ENCODE data around the gene HOXA3. TPM values are rescaled to one million over a fixed set of nuclear protein-coding genes. Genes with fewer than 3 reads are reported as not detected.

HOXA3 gene
- total RNA-seq, 1 donor from 2014 or later: 3.7 TPM

- Histone ChIP-seq H3K9ac (ENCODE audit: low read depth in 1 of 3, low read length in 3 of 3) (peak overlapping the region; percentile 71 to 79 (median 72)), H3K27ac (ENCODE audit: low read depth, low read length) (peak overlapping the region; percentile 88), H3K36me3 (ENCODE audit: control insufficient read depth in 3 of 3, insufficient read depth in 3 of 3, low read length in 3 of 3) (peaks cover 0 to 4% (median 0%) of the 10 kb centered on the region in 3 donors), H3K4me3 (ENCODE audit: low read length in 3 of 3) (peak overlapping the region; percentile 71 to 77 (median 71)), H3K9me3 (ENCODE audit: control insufficient read depth in 3 of 3, low read length in 3 of 3) (no peaks in the 10 kb centered on the region), H3K4me1 (ENCODE audit: control insufficient read depth in 3 of 3, insufficient read depth in 3 of 3, low read length in 3 of 3) (peaks cover 30 to 39% (median 34%) of the 10 kb centered on the region in 3 donors), H3K27me3 (ENCODE audit: control insufficient read depth in 3 of 3, insufficient read depth in 3 of 3, low read length in 3 of 3) (no peaks in the 10 kb centered on the region)
Measured at GRCh38 chr7:27112955-27113949, 39.1 kb downstream of the HOXA3 start.

- Histone ChIP-seq H3K4me3 (ENCODE audit: low read length in 3 of 3) (peak overlapping the region in 1 of 3 donors; percentile 77), H3K27me3 (ENCODE audit: control insufficient read depth in 3 of 3, insufficient read depth in 3 of 3, low read length in 3 of 3) (no peaks in the 10 kb centered on the region)
Measured at GRCh38 chr7:27112361-27112760, 40.0 kb downstream of the HOXA3 start.

DNA sequence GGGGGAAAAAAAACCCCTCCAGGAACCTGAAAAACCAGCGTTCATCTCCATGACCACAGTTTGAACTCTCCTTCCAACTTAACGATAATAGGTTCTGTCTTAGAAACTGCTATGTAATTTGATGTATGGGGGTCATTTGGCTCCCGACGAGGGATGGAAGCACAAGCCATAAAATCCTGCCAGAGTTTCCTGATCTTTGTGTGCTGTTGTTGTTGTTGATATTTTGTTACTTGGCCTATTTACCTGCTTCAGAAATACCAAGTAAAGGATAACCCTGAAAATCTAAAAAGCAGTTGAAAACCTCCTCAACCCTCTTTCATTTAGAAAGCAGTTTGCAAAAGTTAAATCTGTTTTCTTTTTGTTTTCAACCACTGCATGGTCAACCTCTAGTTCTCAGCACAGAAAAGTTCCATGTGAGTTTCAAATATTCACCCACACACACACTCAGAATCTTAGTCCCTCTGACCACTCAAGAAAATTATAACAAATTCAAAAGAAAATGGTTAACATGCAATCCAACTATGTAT, 40.6 kb downstream of the HOXA3 start:
- no peaks in the 10 kb centered on the region for H3K9me3 ChIP-seq (ENCODE audit: control insufficient read depth in 3 of 3, low read length in 3 of 3)
- no peaks in the 10 kb centered on the region for H3K27me3 ChIP-seq (ENCODE audit: control insufficient read depth in 3 of 3, insufficient read depth in 3 of 3, low read length in 3 of 3)
- peak overlapping the region; percentile 77 for H3K27ac ChIP-seq (ENCODE audit: low read depth, low read length)
- H3K4me3 ChIP-seq (ENCODE audit: low read length in 3 of 3): no peak overlapping the region
- peaks cover 0 to 4% (median 0%) of the 10 kb centered on the region in 3 donors for H3K36me3 ChIP-seq (ENCODE audit: control insufficient read depth in 3 of 3, insufficient read depth in 3 of 3, low read length in 3 of 3)
- no peak overlapping the region for H3K9ac ChIP-seq (ENCODE audit: low read depth in 1 of 3, low read length in 3 of 3)
- H3K4me1 ChIP-seq (ENCODE audit: control insufficient read depth in 3 of 3, insufficient read depth in 3 of 3, low read length in 3 of 3): peaks cover 27 to 38% (median 35%) of the 10 kb centered on the region in 3 donors

More at GRCh38 chr7:27112361-27112760, 40.0 kb downstream of the HOXA3 start:
- Histone ChIP-seq H3K27ac (ENCODE audit: low read depth, low read length) (peak overlapping the region; percentile 77), H3K9me3 (ENCODE audit: control insufficient read depth in 3 of 3, low read length in 3 of 3) (no peaks in the 10 kb centered on the region), H3K4me1 (ENCODE audit: control insufficient read depth in 3 of 3, insufficient read depth in 3 of 3, low read length in 3 of 3) (peaks cover 28 to 38% (median 34%) of the 10 kb centered on the region in 3 donors), H3K9ac (ENCODE audit: low read depth in 1 of 3, low read length in 3 of 3) (no peak overlapping the region), H3K36me3 (ENCODE audit: control insufficient read depth in 3 of 3, insufficient read depth in 3 of 3, low read length in 3 of 3) (peaks cover 0 to 4% (median 0%) of the 10 kb centered on the region in 3 donors)

DNA sequence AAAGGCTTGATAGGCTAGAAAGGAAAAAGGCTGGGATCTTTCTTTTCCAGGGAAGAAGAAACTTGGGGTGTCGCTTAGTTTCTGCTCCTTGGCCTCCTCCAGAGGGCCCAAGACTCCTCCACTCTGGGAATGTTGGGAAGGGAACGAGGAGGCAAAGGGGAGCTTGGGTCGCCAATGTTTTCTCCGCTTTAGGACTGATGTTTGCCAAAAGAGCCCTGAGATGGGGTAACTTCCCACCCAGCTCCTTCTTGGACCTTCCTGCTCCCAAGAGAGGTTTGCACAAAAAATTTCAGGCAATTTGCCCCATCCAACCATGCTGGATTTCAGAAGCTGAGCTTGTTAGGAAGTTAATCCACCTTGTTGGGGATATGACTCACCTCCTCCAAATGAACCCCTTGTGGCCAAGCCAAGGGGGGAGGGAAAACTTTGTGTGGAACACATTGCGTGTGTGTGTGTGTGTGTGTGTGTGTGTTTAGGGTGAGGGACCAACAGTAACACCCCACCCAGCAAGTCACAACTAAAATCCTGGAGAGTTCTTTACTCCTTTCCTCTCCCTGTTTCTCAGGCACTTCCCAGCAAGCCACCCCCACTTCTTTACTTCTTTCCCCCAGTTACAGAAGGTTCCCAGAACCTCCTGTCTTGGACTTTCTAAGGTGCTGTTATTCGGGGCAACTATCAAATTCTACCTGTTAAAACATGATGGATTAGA, 41.2 kb downstream of the HOXA3 start:
- peaks cover 0 to 4% (median 0%) of the 10 kb centered on the region in 3 donors for H3K36me3 ChIP-seq (ENCODE audit: control insufficient read depth in 3 of 3, insufficient read depth in 3 of 3, low read length in 3 of 3)
- H3K9ac ChIP-seq (ENCODE audit: low read depth in 1 of 3, low read length in 3 of 3): peak overlapping the region in 1 of 3 donors; percentile 59
- H3K4me3 ChIP-seq (ENCODE audit: low read length in 3 of 3): peak overlapping the region in 2 of 3 donors; percentile 51 to 56
- H3K9me3 ChIP-seq (ENCODE audit: control insufficient read depth in 3 of 3, low read length in 3 of 3): no peaks in the 10 kb centered on the region
- peak overlapping the region; percentile 77 for H3K27ac ChIP-seq (ENCODE audit: low read depth, low read length)
- no peaks in the 10 kb centered on the region for H3K27me3 ChIP-seq (ENCODE audit: control insufficient read depth in 3 of 3, insufficient read depth in 3 of 3, low read length in 3 of 3)
- peaks cover 30 to 43% (median 40%) of the 10 kb centered on the region in 3 donors for H3K4me1 ChIP-seq (ENCODE audit: control insufficient read depth in 3 of 3, insufficient read depth in 3 of 3, low read length in 3 of 3)

DNA sequence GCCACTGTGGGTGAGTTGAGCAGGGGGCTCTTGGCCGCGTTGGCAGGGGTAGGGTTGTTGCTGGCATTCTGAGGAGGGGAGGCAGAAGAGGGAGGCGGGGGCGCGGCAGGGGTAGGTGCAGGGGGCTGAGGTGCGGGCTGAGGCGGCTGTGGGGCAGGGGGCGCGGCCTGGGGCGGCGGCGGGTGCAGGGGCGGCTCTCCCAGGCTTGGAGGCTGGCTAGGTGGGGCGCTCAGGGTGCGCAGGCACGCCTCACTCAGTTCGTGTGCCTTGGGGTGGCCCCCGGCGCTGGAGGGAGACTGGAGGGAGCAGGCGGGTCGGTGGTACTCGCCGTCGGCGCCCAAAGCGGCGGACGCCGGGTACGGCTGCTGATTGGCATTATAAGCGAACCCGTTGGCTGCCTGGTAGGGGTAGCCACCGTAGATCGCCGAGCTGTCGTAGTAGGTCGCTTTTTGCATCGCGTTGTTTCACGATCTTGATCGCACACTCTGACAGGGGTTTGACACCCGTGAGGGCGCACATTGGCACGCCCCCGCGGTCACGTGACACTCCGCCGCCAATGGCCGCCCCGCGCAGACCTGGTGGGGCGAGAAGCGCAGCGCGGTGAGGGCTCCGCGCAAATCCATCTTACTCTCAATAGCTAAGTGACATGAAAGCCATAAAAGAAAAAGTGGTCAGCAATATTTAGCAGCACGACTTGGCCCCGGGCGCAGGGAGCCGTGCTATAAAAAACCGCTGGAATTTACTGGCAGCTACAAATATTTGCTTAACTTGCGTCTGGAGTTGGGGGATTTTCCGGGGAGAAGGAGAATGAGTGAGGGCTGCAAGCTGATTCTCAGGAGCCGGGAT, 42.0 kb downstream of the HOXA3 start:
- Histone ChIP-seq H3K36me3 (ENCODE audit: control insufficient read depth in 3 of 3, insufficient read depth in 3 of 3, low read length in 3 of 3) (peaks cover 0 to 4% (median 0%) of the 10 kb centered on the region in 3 donors), H3K27me3 (ENCODE audit: control insufficient read depth in 3 of 3, insufficient read depth in 3 of 3, low read length in 3 of 3) (no peaks in the 10 kb centered on the region), H3K27ac (ENCODE audit: low read depth, low read length) (peak overlapping the region; percentile 77), H3K9me3 (ENCODE audit: control insufficient read depth in 3 of 3, low read length in 3 of 3) (no peaks in the 10 kb centered on the region), H3K4me3 (ENCODE audit: low read length in 3 of 3) (peak overlapping the region; percentile 6 to 56 (median 51)), H3K4me1 (ENCODE audit: control insufficient read depth in 3 of 3, insufficient read depth in 3 of 3, low read length in 3 of 3) (peaks cover 34 to 49% (median 42%) of the 10 kb centered on the region in 3 donors), H3K9ac (ENCODE audit: low read depth in 1 of 3, low read length in 3 of 3) (peak overlapping the region in 1 of 3 donors; percentile 59)

- no peak overlapping the region for H3K27ac ChIP-seq (ENCODE audit: low read depth, low read length)
- peaks cover 0 to 4% (median 0%) of the 10 kb centered on the region in 3 donors for H3K36me3 ChIP-seq (ENCODE audit: control insufficient read depth in 3 of 3, insufficient read depth in 3 of 3, low read length in 3 of 3)
- no peaks in the 10 kb centered on the region for H3K27me3 ChIP-seq (ENCODE audit: control insufficient read depth in 3 of 3, insufficient read depth in 3 of 3, low read length in 3 of 3)
- no peak overlapping the region for H3K9ac ChIP-seq (ENCODE audit: low read depth in 1 of 3, low read length in 3 of 3)
- peak overlapping the region in 1 of 3 donors; percentile 6 for H3K4me3 ChIP-seq (ENCODE audit: low read length in 3 of 3)
- H3K4me1 ChIP-seq (ENCODE audit: control insufficient read depth in 3 of 3, insufficient read depth in 3 of 3, low read length in 3 of 3): peaks cover 34 to 49% (median 38%) of the 10 kb centered on the region in 3 donors
- H3K9me3 ChIP-seq (ENCODE audit: control insufficient read depth in 3 of 3, low read length in 3 of 3): no peaks in the 10 kb centered on the region
Measured at GRCh38 chr7:27109466-27110185, 42.8 kb downstream of the HOXA3 start.

GRCh38 chr7:27108390-27109127, 43.8 kb downstream of the HOXA3 start:
- Histone ChIP-seq H3K9ac (ENCODE audit: low read depth in 1 of 3, low read length in 3 of 3) (peak overlapping the region in 1 of 3 donors; percentile 16), H3K9me3 (ENCODE audit: control insufficient read depth in 3 of 3, low read length in 3 of 3) (no peaks in the 10 kb centered on the region), H3K4me1 (ENCODE audit: control insufficient read depth in 3 of 3, insufficient read depth in 3 of 3, low read length in 3 of 3) (peaks cover 29 to 47% (median 32%) of the 10 kb centered on the region in 3 donors), H3K27me3 (ENCODE audit: control insufficient read depth in 3 of 3, insufficient read depth in 3 of 3, low read length in 3 of 3) (peaks cover 0 to 3% (median 0%) of the 10 kb centered on the region in 3 donors), H3K36me3 (ENCODE audit: control insufficient read depth in 3 of 3, insufficient read depth in 3 of 3, low read length in 3 of 3) (peaks cover 0 to 4% (median 0%) of the 10 kb centered on the region in 3 donors), H3K27ac (ENCODE audit: low read depth, low read length) (peak overlapping the region; percentile 61), H3K4me3 (ENCODE audit: low read length in 3 of 3) (peak overlapping the region in 1 of 3 donors; percentile 41)

All from skeletal muscle tissue (tissue), 4 donors.